SK-N-SH treated with all-trans-retinoic acid at 6 μM for 48 hours (cell line): ENCODE measurements around the gene KCND2.

ENCODE experiments used
- ATAC-seq: fragments of 200-7000 bp; cut with Tn5 transposase; 3 replicates; pipeline ENCODE4 v1.9.1; 2020; ENCODE audit warnings: mild to moderate bottlenecking, moderate library complexity
- BACH2 ChIP-seq: fragments of 250-450 bp; sonication (Bioruptor Pico); IDR thresholded peaks from 2 replicates; pipeline ENCODE4 v1.9.0; 2021; ENCODE audit warnings: mild to moderate bottlenecking, borderline replicate concordance
- CSDC2 ChIP-seq: fragments of 250-450 bp; sonication (Bioruptor Pico); IDR thresholded peaks from 2 replicates; pipeline ENCODE4 v1.5.0; 2020; ENCODE audit warnings: mild to moderate bottlenecking, moderate library complexity
- ESRRG ChIP-seq: fragments of 250-450 bp; sonication (Bioruptor Pico); IDR thresholded peaks from 2 replicates; pipeline ENCODE4 v1.6.1; 2021; ENCODE audit warnings: mild to moderate bottlenecking
- GLIS3 ChIP-seq: fragments of 250-450 bp; sonication (Bioruptor Pico); IDR thresholded peaks from 2 replicates; pipeline ENCODE4 v1.5.0; 2020; ENCODE audit warnings: mild to moderate bottlenecking, moderate library complexity
- OSR1 ChIP-seq: fragments of 250-450 bp; sonication (Bioruptor Pico); IDR thresholded peaks from 2 replicates; pipeline ENCODE4 v1.8.0; 2022; ENCODE audit warnings: moderate library complexity, mild to moderate bottlenecking, inconsistent platforms
- PPARA ChIP-seq: fragments of 250-450 bp; sonication (Bioruptor Pico); IDR thresholded peaks from 2 replicates; pipeline ENCODE4 v1.5.0; 2020; ENCODE audit warnings: mild to moderate bottlenecking, borderline replicate concordance
- RARB ChIP-seq: fragments of 250-450 bp; sonication (Bioruptor Pico); IDR thresholded peaks from 2 replicates; pipeline ENCODE4 v1.8.0; 2021; ENCODE audit warnings: mild to moderate bottlenecking, moderate library complexity
- SNAI2 ChIP-seq: fragments of 250-450 bp; sonication (Bioruptor Pico); IDR thresholded peaks from 2 replicates; pipeline ENCODE4 v1.5.0; 2020; ENCODE audit warnings: mild to moderate bottlenecking, moderate library complexity
- TCF4 ChIP-seq: fragments of 250-450 bp; sonication (Bioruptor Pico); IDR thresholded peaks from 2 replicates; pipeline ENCODE4 v1.8.0; 2021; ENCODE audit warnings: mild to moderate bottlenecking, moderate library complexity, borderline replicate concordance
- TOX ChIP-seq: fragments of 250-450 bp; sonication (Bioruptor Pico); IDR thresholded peaks from 2 replicates; pipeline ENCODE4 v1.8.0; 2021; ENCODE audit warnings: mild to moderate bottlenecking, moderate library complexity, borderline replicate concordance
- ZC3H10 ChIP-seq: fragments of 250-450 bp; sonication (Bioruptor Pico); IDR thresholded peaks from 2 replicates; pipeline ENCODE4 v1.5.1; 2021; ENCODE audit warnings: mild to moderate bottlenecking, moderate library complexity
- ZFP3 ChIP-seq: fragments of 250-450 bp; sonication (Bioruptor Pico); IDR thresholded peaks from 2 replicates; pipeline ENCODE4 v1.5.0; 2020; ENCODE audit warnings: mild to moderate bottlenecking, moderate library complexity
- ZFP30 ChIP-seq: fragments of 450-650 bp; formaldehyde crosslinking; IDR thresholded peaks from 2 replicates; pipeline ENCODE4 v1.5.0; 2022; ENCODE audit warnings: mild to moderate bottlenecking, moderate library complexity
- ZNF565 ChIP-seq: fragments of 450-650 bp; formaldehyde crosslinking; conservative IDR thresholded peaks from 2 replicates; pipeline ENCODE4 v1.5.0; 2020; ENCODE audit warnings: low read depth, mild to moderate bottlenecking, moderate library complexity
- ZNF70 ChIP-seq: fragments of 450-650 bp; formaldehyde crosslinking; IDR thresholded peaks from 2 replicates; pipeline ENCODE4 v1.5.0; 2020; ENCODE audit warnings: mild to moderate bottlenecking, moderate library complexity
- ZNF8 ChIP-seq: fragments of 450-650 bp; formaldehyde crosslinking; IDR thresholded peaks from 2 replicates; pipeline ENCODE4 v1.5.0; 2020; ENCODE audit warnings: mild to moderate bottlenecking, moderate library complexity
- TF ChIP-seq, protein P1 (sequence below): fragments of 250-450 bp; sonication (Bioruptor Pico); IDR thresholded peaks from 2 replicates; pipeline ENCODE4 v1.8.0; 2021; ENCODE audit warnings: low read depth, mild to moderate bottlenecking, moderate library complexity, borderline replicate concordance
- TF ChIP-seq, protein P2 (sequence below): fragments of 250-450 bp; sonication (Bioruptor Pico); IDR thresholded peaks from 2 replicates; pipeline ENCODE4 v1.8.0; 2020; ENCODE audit warnings: mild to moderate bottlenecking, moderate library complexity, borderline replicate concordance
- TF ChIP-seq, protein P3 (sequence below): fragments of 250-450 bp; sonication (Bioruptor Pico); IDR thresholded peaks from 2 replicates; pipeline ENCODE4 v1.5.1; 2020; ENCODE audit warnings: low read depth, mild to moderate bottlenecking, moderate library complexity
- TF ChIP-seq, protein P4 (sequence below): fragments of 250-450 bp; sonication (Bioruptor Pico); IDR thresholded peaks from 2 replicates; pipeline ENCODE4 v1.5.1; 2021; ENCODE audit warnings: mild to moderate bottlenecking, moderate library complexity

The KCND2 gene

DNA sequence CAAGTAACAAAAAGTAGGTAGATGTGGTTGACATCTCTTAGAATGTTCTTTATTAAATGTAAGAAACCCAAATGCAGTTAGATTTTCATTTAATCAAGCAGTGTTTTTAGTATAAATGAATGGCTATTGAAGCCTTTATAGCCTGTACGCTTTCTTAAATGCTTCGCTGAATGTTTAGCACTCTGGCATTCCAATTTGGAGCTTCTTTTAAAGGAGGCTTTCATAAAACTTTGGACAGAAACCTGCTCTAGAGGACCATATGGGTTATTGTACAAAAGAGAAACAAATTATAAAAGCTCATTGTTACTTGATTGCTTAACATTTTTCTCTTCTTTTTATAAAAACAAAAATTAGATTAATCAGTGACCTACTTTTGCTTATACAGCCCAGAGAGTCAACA lies 59.5 kb downstream of the KCND2 start:
- no peak for ATAC-seq
- TF ChIP-seq OSR1 (CRISPR knock-in tag) (no peak), GLIS3 (CRISPR knock-in tag) (no peak), BACH2 (CRISPR knock-in tag) (no peak), ZFP3 (CRISPR knock-in tag) (no peak), RARB (no peak), SNAI2 (CRISPR knock-in tag) (no peak), CSDC2 (CRISPR knock-in tag) (no peak), ZNF8 (CRISPR knock-in tag) (no peak), ESRRG (no peak), ZFP30 (CRISPR knock-in tag) (no peak), PPARA (no peak)
- TF ChIP-seq, protein P1, sequence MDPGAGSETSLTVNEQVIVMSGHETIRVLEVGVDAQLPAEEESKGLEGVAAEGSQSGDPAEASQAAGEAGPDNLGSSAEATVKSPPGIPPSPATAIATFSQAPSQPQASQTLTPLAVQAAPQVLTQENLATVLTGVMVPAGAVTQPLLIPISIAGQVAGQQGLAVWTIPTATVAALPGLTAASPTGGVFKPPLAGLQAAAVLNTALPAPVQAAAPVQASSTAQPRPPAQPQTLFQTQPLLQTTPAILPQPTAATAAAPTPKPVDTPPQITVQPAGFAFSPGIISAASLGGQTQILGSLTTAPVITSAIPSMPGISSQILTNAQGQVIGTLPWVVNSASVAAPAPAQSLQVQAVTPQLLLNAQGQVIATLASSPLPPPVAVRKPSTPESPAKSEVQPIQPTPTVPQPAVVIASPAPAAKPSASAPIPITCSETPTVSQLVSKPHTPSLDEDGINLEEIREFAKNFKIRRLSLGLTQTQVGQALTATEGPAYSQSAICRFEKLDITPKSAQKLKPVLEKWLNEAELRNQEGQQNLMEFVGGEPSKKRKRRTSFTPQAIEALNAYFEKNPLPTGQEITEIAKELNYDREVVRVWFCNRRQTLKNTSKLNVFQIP = no peak
- TF ChIP-seq, protein P2, sequence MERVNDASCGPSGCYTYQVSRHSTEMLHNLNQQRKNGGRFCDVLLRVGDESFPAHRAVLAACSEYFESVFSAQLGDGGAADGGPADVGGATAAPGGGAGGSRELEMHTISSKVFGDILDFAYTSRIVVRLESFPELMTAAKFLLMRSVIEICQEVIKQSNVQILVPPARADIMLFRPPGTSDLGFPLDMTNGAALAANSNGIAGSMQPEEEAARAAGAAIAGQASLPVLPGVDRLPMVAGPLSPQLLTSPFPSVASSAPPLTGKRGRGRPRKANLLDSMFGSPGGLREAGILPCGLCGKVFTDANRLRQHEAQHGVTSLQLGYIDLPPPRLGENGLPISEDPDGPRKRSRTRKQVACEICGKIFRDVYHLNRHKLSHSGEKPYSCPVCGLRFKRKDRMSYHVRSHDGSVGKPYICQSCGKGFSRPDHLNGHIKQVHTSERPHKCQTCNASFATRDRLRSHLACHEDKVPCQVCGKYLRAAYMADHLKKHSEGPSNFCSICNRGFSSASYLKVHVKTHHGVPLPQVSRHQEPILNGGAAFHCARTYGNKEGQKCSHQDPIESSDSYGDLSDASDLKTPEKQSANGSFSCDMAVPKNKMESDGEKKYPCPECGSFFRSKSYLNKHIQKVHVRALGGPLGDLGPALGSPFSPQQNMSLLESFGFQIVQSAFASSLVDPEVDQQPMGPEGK (CRISPR knock-in tag) = no peak
- TF ChIP-seq, protein P3, sequence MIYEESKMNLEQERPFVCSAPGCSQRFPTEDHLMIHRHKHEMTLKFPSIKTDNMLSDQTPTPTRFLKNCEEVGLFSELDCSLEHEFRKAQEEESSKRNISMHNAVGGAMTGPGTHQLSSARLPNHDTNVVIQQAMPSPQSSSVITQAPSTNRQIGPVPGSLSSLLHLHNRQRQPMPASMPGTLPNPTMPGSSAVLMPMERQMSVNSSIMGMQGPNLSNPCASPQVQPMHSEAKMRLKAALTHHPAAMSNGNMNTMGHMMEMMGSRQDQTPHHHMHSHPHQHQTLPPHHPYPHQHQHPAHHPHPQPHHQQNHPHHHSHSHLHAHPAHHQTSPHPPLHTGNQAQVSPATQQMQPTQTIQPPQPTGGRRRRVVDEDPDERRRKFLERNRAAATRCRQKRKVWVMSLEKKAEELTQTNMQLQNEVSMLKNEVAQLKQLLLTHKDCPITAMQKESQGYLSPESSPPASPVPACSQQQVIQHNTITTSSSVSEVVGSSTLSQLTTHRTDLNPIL (CRISPR knock-in tag) = no peak
- TF ChIP-seq, protein P4, sequence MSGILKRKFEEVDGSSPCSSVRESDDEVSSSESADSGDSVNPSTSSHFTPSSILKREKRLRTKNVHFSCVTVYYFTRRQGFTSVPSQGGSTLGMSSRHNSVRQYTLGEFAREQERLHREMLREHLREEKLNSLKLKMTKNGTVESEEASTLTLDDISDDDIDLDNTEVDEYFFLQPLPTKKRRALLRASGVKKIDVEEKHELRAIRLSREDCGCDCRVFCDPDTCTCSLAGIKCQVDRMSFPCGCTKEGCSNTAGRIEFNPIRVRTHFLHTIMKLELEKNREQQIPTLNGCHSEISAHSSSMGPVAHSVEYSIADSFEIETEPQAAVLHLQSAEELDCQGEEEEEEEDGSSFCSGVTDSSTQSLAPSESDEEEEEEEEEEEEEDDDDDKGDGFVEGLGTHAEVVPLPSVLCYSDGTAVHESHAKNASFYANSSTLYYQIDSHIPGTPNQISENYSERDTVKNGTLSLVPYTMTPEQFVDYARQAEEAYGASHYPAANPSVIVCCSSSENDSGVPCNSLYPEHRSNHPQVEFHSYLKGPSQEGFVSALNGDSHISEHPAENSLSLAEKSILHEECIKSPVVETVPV (CRISPR knock-in tag) = no peak

DNA sequence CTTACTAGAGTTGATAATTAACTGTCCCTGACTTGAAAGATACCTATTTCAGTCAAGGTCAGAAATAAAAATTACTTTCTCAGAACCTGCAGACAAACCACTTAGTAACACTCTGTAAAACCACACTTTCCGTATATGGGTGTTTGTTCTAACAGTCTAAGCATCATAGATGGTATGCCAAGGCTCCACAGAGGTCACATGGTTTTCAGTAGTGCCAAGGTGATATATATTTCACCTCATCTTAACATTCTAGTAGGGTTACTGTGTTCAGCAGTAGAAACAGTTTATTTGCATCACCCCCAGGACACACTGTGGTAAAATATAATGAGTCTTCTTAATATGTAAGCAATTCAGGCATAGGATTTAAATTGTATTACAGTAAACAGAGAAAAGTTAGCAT lies 61.5 kb downstream of the KCND2 start:
- ATAC-seq = no peak
- TF ChIP-seq PPARA (no peak), BACH2 (CRISPR knock-in tag) (no peak), ZNF8 (CRISPR knock-in tag) (no peak), ZNF565 (CRISPR knock-in tag) (no peak), TOX (CRISPR knock-in tag) (no peak), OSR1 (CRISPR knock-in tag) (no peak), ZFP3 (CRISPR knock-in tag) (no peak), CSDC2 (CRISPR knock-in tag) (no peak), TCF4 (CRISPR knock-in tag) (no peak), ZC3H10 (CRISPR knock-in tag) (no peak), ESRRG (no peak), ZFP30 (CRISPR knock-in tag) (no peak), ZNF70 (CRISPR knock-in tag) (no peak)
- TF ChIP-seq, protein P4 (CRISPR knock-in tag) = no peak
- TF ChIP-seq, protein P2 (CRISPR knock-in tag) = no peak
- TF ChIP-seq, protein P1 = no peak
